OCI-LY7 (cell line): Measurements from ENCODE around the gene ZMYND8.

ENCODE experiments used
- EZH2phosphoT487 ChIP-seq: fragments of 200-600 bp; sonication (generic); IDR thresholded peaks from 2 replicates; pipeline ENCODE4 v1.6.1; 2018; ENCODE audit warnings: low read depth, borderline replicate concordance, mild to moderate bottlenecking, mixed run types, antibody characterized with exemption, low read length, moderate library complexity, mixed read lengths
- TF ChIP-seq, protein P1 (sequence below): fragments of 200-600 bp; sonication (generic); conservative IDR thresholded peaks from 2 replicates; pipeline ENCODE4 v1.5.1; 2014; ENCODE audit warnings: mild to moderate bottlenecking, antibody characterized with exemption, low read length, moderate library complexity, mixed read lengths

DNA sequence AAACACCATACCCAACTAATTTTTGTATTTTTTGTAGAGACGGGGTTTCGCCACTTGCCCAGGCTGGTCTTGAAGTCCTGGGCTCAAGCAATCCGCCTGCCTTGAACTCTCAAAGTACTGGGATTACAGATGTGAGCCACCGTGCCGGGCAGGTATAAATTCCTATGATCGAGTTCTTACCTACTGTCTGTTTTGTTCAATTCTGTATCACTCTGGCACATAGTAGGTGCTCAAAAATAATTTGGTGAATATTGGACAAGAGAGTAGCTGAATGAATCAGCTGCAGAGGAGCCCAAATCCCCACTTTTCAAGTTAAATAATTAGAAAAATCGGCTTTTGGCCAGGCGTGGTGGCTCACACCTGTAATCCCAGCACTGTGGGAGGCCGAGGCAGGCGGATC is 13.7 kb upstream of the ZMYND8 start:
- TF ChIP-seq, protein P1, sequence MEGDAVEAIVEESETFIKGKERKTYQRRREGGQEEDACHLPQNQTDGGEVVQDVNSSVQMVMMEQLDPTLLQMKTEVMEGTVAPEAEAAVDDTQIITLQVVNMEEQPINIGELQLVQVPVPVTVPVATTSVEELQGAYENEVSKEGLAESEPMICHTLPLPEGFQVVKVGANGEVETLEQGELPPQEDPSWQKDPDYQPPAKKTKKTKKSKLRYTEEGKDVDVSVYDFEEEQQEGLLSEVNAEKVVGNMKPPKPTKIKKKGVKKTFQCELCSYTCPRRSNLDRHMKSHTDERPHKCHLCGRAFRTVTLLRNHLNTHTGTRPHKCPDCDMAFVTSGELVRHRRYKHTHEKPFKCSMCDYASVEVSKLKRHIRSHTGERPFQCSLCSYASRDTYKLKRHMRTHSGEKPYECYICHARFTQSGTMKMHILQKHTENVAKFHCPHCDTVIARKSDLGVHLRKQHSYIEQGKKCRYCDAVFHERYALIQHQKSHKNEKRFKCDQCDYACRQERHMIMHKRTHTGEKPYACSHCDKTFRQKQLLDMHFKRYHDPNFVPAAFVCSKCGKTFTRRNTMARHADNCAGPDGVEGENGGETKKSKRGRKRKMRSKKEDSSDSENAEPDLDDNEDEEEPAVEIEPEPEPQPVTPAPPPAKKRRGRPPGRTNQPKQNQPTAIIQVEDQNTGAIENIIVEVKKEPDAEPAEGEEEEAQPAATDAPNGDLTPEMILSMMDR: no peak
- TF ChIP-seq EZH2phosphoT487: no peak
